GM12875 (cell line): ENCODE results near the gene ITGA2B.
"Not testable (repeated sequence)": the region's sequence is repeated elsewhere in the genome, so short reads cannot be mapped to it uniquely, and the experiment has no call there.

Experiments used
- H3K4me3 ChIP-seq: one replicate; pipeline ENCODE4 v1.5.1; 2011; ENCODE audit warnings: low read depth, low read length, control low read depth
- CTCF ChIP-seq: IDR thresholded peaks from 2 replicates; pipeline ENCODE4 v1.5.1; 2011; ENCODE audit warnings: low read depth, mild to moderate bottlenecking, control low read depth, inconsistent platforms, low read length, moderate library complexity, borderline replicate concordance; ENCODE audit not compliant: insufficient read depth

The ITGA2B gene

GRCh38 chr17:44349553-44350070, 39.8 kb downstream of the ITGA2B start:
- no peak overlapping the region for H3K4me3 ChIP-seq

GRCh38 chr17:44348988-44349364, 40.5 kb downstream of the ITGA2B start:
- no peak overlapping the region for H3K4me3 ChIP-seq

More at GRCh38 chr17:44349553-44350070, 39.8 kb downstream of the ITGA2B start:
- no peak for TF ChIP-seq CTCF

GRCh38 chr17:44348234-44348987, 41.0 kb downstream of the ITGA2B start:
- TF ChIP-seq CTCF: no peak
- H3K4me3 ChIP-seq: no peak overlapping the region

More at GRCh38 chr17:44348988-44349364, 40.5 kb downstream of the ITGA2B start:
- TF ChIP-seq CTCF: no peak

GRCh38 chr17:44347206-44348055, 42.0 kb downstream of the ITGA2B start:
- H3K4me3 ChIP-seq: not testable (repeated sequence)

GRCh38 chr17:44346064-44346844, 43.2 kb downstream of the ITGA2B start:
- peak overlapping the region; percentile 68 for H3K4me3 ChIP-seq
- TF ChIP-seq CTCF: no peak

GRCh38 chr17:44345454-44346026, 43.9 kb downstream of the ITGA2B start:
- peak; percentile 69 for TF ChIP-seq CTCF
- H3K4me3 ChIP-seq: peak overlapping the region; percentile 68
